NCI-H345 treated with DMSO at 0.1 percent for 48 hours (cell line): ENCODE measurements around the gene BICD1.
A peak's percentile ranks its signal among the peaks of the same experiment; 100 is the strongest.

Experiments used
- DNase-seq: peaks from one replicate; lab custom pipeline; 2025; ENCODE audit not compliant: unreplicated experiment; lab: John Stamatoyannopoulos, UW

Gene BICD1

DNA sequence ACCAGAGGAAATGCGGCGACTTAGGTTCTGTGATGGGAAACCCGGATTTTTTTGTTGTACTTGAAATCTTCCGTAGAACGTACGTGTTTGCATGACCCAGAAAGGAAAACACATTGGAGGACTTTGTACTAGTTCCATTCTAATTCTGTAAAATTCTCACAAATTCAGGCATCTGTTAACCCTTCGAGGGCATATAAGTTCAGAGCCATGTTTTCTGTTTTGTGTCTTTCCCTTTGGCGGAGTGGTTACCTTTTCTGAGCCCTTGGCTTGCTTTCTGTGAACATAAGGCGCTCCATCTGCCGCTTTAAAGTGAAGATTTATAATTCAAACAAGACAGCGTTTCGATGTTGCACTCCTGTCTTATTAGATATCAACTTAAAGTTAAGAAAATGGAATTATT, 34.2 kb downstream of the BICD1 start:
- no peak for DNase-seq

DNA sequence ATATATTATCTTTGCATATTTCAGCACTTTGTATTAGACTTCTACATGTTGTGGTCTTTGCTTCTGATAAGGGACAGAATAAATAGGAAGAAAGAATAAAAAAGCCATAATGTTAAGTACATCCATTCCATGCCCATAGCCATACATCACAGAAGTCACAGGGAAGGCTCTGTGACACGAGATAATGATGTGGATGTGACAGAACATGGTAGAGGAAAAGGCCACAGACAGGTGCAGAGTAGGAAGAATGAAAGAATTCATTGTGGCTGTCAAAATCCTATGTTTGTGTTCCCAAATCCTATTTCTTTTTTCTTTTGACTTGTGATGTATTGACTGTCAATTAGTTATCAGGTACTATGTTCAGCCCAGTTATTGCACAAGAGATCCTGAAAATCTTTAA, 38.4 kb downstream of the BICD1 start:
- DNase-seq: no peak

DNA sequence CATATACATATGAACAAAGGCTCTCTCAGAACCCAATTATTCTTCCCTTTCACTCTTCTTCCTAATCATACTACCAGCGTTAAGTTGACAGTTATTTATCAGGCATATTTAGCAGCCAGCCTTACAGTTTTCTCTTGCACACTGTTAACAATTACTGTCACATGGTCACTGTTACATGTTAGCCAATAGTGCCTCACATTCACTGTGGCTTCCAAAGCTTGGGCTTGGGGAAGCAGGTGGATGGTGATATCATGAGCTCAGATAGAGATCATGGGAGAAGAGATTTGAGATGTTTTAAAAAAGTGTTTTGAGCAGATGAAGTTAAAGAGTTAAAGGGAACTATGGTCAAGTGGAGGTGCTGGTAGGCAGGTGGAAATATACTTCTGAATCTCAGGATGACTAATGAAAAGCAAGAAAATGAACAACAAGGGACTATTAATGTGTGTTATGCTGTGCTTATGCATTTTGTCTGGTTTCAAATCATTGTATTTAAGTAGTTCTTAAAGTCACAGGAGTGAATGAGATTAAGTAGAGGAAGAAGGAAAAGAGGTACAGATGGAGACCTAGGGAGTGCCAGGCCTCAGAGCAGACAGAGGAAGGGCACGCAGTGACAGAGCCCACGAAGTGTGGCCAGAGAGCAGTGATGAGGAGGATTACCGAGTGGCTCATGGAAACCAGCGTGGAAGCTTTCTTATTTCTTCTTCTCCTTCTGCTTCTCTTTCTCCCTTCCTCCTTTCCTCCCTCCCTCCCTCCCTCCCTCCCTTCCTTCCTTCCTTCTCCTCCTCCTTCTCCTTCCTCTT, 39.6 kb downstream of the BICD1 start:
- no peak for DNase-seq

DNA sequence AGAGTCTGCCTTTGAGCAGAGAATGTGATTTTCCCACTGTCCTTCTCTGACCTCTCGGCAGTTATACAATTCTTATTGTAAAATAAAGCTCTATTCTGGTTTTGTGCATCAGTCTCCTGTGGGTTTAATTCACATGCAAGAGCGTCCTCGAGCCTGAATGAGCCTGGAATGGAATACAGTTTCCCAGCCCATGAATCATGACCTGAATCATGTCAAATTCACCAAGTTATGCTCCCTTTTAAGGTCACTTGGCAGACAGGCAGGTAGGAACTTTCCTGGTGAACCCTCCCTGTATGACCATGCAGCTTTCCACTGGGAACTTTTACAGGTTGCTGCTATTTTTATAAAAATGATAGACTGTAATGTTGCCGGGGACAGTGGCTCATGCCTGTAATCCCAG, 41.7 kb downstream of the BICD1 start:
- DNase-seq: no peak

DNA sequence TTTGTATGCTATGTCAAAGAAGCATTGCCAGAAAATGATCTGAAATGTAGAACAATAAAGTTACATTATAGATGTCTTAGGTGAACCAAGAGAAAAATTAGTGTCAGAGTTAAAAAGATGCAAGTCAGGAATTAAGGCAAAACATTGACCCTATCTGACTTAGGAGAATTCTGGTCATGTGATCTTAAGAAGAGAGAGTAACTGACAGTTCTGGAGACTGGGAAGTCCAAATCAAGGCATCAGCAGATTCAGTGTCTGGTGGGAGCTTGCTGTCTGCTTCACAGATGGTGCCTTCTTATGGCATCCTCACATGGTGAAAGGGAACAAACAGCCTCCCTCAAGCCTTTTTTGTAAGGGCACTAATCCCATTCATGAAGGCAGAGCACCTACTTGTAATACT, 42.8 kb downstream of the BICD1 start:
- no peak for DNase-seq

DNA sequence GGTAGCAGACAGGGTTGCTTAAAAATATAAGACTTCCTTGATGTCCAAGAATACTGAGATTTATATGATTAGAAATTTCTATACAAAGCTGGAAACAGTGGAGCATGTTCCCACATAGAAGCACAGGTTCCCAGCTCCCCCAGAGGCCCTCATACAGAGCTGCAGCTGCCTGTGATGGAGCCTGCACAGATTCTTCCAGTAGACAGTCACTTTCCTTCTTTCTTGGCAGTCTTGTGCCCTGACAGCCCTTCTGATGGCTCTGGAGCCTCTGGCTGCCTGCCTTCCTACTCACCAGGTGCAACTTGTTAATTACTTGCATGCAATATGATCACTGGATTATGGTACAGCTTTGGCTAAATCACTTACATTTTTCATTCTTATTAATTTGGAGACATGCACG, 44.4 kb downstream of the BICD1 start:
- no peak for DNase-seq

DNA sequence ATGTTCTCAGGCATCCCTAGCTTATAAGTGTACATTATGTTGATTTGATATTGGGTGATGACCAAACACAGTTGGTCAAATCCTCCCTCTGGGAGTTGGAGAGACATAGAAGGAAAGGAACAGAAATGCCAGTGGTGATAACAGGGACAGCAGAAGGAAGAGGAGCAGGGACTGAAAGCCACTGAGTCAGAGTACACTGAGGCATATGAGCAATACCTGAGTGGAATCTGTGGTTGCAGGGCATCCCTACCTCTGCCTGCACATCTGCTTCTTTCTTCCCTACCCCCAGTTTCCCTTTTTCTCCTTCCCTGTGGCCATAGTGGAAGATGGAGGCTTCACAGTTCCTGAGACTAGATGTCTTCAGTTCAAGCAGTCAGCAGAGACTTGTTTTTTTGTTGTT, 44.9 kb downstream of the BICD1 start:
- no peak for DNase-seq

DNA sequence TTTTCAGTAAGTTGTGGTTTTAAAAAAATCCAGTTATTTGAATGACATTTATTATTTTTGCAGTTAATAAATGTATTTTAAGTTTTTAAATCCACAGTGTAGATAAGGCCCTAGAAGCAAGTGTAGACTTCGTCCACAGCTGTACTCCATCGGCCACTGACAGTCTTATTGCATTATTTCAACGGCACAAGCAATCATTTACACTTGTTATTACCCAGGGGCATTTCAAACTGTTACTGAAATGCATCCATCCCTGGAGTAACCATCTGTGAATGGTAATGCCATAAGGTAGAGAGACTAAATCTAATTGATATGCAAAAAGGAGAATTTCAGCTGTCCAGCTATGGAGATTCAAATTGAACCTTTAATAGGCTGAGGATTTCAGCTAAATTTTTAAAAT, 48.4 kb downstream of the BICD1 start:
- no peak for DNase-seq

DNA sequence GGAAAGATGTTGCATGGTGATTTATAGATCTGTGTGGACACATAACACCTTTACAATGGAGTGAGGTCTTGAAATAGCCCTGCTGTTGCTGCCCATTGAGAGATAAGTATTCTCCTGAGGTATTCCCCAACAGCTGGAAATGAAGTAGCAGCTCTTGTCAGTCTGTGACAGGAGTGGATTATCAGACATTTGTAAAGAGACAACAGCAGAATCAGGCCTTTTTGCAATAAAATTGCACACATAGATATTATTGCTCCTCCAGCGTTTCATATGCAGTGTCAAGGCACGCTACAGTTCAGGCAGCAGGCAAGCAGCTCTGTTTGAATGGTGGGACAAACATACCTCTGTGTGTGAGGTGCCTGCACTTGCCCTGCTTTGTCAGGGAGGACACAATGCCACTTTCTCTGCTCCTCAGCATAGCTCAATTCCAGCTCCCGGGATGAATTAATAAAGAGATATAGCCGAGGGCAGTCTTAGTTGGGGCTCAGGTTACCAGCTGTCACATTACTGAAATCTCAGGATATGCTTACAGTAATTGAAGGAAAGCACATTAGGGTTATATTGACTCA, 49.4 kb downstream of the BICD1 start:
- peak; percentile 13 for DNase-seq

DNA sequence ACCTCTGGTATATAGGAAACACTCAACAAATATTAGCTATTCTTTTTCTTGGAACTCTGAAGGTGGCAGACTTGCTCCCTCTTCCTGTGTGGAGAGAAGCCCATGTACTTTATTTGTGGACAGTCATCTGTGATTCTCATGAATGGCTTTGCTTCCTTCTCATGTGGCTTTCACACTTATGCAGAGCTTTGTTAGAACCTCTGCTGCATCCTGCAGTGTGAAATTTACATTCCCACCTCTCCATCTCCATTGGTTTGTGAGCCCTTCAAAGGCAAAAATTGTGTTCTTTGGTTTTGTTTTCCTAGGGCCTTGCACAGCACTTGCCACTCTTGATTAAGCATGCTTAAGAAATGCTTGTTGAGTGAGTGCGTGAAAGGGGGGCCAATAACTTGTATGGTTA, 51.9 kb downstream of the BICD1 start:
- DNase-seq: no peak

DNA sequence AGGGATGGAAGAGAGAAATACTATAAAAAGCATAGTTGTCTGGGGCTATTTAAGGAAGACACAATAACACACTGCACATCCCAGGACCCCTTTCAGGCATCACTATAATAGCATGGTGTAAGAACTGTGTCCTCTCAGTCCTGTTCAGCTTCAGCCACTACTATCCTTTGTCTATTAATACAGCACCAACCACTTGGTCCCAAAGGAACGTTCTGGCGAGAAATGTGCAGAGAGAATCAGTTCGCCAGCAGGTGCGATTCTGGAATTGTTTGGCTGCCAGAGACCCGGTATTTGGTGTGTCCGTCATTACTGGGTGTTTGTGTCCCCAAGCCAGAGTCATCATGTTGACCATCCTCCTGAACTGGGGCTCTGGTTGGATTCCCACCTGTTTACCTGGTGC, 52.7 kb downstream of the BICD1 start:
- no peak for DNase-seq

DNA sequence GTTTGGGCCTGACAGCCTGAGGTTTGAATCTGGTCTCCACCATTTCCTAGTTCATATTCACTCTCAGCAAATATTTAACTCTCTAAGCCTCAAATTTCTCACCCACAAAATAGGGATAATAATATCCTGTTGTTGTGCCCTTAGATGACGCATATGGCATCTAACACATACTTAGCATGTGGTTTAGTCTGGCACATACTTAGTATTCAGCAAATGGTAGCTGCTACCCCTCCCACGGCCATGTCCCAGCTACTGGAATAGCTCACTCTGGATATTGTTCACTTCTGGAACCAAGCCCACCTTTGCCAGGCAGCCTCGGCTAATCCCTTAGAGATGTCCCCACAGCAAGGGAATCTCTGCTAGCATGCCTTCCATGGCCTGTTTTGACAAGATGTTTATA, 53.3 kb downstream of the BICD1 start:
- no peak for DNase-seq

DNA sequence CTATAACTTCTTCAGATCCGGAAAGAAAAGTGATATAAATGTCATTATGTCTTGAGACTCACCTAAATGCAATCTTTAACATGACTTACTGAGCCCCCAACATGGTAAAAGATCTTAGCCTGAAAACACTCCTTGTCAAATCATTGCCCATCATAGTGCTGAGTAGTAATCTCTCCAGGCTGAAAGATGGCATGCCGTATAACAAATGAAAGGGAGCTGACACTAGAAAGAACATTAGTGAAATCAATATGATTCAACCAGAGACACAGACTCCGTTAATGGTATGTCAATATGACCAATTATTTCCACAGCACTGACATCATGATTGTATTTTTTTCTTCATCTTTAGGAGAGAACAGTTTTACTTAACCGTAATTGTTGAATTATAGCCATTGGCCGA, 54.4 kb downstream of the BICD1 start:
- DNase-seq: no peak

DNA sequence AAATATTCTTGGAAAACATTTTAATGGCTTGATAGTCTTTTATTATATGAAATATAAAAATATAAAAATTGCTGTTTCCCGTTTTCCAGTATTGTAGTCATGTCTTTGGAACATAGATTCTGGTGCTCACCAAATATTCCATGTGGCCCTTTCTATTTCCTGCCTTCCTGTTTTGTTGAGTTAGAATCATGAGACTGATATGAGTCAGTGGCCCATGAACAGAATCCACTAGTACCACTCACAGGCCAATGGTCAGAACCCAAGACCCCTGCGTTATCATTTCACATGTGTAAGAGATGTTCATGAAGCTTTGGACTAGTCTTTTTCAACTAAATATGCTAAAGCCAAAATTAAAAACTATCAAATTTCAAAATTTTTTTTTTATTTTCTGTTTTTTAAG, 56.9 kb downstream of the BICD1 start:
- DNase-seq: no peak

DNA sequence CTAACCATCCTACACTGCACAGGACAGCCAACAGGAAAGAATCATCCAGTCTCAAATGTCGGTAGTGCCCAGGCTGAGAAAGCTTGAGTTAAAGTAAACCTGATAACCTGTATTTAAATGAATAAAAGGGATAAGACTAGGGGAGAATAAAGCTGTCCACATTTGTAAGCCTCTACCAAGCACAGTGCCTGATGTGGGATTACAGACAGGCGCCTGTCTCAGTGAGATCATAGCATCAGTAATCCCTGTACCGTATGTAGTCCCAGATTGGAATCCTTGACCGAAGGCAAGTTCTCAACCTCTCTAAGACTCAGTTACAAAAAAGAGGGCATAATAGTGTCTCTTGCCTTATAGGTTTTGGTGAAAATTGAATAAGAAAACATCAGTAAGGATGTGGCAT, 59.9 kb downstream of the BICD1 start:
- DNase-seq: no peak

DNA sequence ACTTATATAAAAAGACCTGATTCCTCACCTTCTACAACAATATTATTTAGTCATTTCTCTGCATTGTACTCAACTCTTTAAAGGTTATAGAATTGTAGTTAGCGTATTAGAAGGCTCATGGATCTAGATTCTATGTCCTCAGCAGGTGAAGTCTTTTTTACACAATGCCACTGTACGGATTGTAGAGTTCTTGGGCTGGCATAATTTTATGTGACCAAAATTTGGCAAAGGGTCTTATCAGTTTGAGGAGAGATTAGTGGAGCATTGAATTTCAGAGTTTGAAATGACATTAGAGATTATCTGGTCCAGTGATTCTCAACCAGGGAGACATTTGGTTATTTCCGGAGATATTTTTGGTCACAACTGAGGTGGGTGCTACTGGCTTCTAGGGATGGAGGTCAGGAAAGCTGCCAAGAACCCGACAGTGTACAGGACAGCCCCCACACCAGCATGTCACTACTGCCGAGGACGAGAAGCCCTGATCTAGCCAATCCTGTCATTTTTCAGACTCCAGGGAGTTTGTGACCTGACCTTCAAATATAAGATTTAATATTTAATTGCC, 63.9 kb downstream of the BICD1 start:
- no peak for DNase-seq

DNA sequence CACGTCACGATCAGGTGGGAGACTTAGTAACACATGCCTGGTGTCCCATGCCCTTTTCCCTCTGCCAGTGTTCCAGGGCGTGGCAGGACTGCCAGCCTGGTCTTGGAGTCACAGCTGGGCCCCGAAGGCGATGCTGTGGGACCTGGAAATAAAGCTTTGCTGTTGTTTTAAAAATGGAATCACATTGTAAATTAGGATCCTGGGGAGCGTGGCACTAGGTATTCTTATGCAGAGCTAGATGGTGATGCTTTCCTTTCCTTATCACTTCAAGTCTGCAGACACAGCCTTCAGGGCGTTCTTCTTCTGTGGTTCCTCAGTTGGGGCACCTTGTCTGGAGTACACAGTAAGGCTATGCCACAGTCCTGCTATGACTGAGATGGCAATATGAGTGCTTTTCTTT, 64.6 kb downstream of the BICD1 start:
- no peak for DNase-seq

DNA sequence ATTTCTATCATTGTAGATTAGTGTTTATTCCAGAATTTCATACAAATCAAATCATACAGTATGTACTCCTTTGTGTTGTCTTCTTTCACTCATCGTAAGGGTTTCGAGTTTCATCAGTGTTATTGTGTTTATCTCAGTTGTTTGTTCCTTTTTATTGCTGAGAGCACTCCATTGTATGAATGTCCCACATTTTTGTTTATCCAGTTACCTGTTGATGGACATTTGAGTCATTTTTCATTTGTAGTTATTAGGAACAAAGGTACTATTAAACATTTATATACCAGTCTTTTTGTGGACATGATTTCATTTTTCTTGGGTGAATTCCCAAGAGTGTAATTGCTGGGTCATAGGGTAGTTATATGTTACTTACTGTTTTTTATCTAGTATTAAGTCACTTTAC, 70.0 kb downstream of the BICD1 start:
- no peak for DNase-seq

DNA sequence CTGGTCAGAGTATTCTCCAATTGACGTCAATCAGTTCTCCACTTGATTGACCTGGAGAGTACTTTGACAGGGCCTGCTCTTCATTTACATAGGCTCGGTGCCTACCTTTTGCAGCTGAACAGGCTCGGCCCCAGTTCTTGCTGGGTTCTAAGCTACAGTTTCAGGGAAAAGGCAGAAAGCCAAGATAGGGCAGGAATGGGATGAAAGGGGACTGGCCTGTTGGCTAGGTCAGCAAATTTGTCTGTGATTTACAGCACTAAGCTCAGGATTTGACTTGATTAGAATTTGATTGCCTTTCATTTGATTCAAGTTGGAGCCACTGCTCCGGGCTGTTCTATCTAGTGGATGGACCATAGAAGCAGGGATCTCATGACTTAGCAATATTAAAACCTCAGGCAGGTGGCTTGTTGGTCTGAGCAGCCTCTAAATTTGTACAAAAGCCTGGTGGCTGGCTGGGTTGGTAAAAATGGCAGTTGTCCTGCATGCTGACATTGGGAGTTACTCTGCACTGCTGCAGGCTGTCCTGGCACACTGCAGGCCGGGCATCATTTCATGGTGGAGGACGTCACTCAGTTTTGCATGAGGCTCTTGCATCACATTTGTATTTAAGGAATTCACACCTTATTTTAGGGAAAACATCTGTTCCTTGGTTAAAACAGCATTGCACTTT, 71.8 kb downstream of the BICD1 start:
- DNase-seq: no peak

DNA sequence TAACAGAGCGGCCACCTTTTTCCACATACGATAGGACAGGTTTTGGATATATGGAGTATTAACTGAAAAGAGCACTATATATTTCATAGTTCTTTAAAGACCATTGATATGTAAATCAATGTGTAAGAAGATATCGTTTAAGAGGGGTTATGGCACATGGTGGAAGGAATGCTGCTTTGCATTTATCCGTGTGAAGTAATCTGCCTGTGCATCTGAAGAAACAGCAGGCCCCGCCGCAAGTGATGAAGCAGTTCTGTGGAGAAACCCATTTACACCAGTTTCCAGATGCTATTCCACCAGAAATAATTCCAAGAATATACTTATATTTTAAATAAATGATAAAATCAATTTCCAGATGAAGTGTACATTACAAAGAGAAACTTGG, 72.4 kb downstream of the BICD1 start:
- DNase-seq: no peak

DNA sequence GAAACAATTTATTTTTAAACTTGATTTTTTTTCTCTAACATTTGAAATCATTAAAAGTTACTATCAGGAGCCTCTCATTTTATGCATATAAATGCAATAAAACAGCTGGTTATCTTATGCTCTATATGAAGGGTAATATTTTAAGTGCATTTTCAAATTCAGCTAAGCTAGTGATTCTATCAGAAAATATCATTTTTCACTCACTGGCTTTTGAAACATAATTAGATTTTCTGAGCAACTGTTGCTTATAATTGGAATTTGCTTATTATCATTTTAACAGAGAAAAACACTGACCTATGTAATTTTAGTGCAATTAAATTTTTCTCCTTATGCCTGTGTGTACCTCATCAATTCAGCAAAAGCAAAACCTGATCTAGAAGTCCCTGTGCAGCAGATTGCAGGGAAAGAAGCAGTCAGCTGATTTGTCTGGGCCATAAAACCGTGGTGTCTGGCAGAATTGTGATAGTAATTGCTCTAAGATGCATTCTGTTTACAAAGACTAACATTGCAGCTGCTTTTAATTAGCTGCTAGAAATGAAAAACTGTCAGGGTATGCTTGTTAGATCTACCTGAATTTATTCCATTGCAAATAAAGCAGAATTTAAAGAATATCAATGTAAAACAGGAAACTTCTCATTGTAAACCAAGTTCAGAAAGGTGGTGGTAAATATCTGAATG, 75.0 kb downstream of the BICD1 start:
- no peak for DNase-seq

DNA sequence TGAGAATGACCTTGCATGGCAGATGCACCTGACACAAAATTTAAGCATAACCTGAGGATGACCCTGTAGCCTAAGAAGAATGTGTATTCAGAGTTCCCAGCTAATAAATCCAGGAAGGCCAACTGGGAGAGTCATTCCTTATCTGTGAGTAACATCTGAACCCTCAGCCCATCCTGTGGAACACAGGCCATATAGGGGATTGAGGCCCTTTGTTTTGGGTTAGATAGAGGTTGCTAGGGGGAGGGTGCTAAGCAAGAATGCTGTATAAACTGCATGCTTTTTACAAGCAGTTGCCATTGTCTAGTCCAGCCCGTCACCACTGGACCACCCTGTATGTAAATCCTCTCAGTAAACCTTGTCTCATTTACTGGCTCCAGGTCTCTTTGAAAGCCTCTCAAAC, 77.0 kb downstream of the BICD1 start:
- DNase-seq: no peak
